ENCODE data around the gene NOL9.

The NOL9 gene

DNA sequence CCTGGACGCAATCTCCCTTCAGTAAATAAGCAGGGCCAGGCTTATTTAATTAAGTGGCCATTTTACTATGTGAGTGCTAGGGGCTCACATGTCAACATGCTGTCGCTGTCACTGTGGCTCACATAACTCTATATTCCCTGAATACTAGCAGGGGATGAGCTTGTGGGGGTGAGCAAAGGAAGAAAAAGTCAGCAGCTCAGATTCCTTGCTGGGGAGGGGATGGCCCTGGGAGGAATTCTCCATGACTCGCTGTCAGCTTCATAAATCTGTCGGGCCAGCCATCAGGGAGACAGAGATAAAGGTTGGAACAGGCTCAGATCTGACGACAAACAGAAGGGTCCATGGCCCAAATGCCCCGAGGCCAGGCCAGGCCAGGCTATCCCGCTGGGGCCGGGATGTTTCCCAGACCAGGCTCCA lies 36.9 kb downstream of the NOL9 start:
- no peak for DNase-seq

DNA sequence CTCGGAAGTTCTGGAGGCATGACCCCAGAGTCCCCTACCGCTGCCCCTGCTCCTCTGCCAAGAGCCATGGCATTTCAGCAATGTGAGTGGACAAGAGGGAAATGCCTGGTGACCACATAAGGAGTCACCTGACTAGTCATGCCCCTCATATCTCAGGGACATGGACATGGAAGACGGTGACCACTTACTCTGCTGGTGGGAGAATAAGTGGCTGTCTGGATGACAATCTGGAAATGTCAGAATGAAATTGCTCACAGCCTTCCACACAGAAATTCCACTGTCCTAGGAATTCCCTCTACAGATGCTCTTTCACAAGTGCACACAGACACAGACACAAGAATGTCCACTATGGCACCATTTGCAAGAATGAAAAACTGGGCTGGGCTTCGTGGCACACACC lies 38.5 kb downstream of the NOL9 start:
- DNase-seq = no peak

DNA sequence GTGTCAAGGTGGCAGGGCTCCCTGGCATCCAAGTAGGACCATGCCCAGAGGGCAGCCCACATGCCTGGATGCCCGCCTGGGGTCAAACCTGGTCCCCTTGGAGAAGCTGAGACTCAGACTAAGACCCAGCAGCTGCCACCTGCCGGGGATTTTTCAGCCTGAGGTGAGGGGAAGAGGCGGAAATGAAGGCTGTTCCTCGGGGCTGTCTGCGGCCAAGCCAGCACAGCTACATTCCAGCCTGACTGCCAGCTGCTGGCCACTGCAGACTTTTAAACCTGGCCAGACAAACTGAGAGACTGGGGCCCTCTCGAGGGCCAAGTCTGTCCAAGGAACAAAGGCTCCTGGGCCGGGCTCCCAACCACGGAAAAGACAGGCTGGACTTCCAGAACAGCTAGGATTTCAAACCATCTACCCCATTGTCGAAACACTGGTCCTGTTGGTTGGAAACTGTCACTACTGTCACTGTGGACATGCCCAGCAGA lies 41.0 kb downstream of the NOL9 start:
- DNase-seq = no peak

DNA sequence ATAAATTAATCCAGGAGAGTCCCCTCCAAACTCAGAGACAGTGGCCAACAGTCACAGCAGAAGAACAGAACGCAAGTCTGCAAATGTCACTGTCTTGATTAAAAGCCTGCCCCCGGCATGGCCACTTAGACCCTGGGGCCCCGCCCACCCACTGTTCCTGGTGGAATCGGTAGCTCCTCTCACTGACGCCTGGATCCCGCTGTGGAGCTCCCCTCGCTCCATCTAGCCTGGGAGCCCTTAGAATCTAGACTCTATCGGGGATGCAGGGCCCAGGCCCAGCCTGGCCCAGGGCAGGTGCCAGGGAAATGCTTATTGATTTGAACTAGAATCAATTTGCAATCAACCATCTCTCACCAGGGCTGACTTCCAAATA lies 41.4 kb downstream of the NOL9 start:
- DNase-seq = no peak

DNA sequence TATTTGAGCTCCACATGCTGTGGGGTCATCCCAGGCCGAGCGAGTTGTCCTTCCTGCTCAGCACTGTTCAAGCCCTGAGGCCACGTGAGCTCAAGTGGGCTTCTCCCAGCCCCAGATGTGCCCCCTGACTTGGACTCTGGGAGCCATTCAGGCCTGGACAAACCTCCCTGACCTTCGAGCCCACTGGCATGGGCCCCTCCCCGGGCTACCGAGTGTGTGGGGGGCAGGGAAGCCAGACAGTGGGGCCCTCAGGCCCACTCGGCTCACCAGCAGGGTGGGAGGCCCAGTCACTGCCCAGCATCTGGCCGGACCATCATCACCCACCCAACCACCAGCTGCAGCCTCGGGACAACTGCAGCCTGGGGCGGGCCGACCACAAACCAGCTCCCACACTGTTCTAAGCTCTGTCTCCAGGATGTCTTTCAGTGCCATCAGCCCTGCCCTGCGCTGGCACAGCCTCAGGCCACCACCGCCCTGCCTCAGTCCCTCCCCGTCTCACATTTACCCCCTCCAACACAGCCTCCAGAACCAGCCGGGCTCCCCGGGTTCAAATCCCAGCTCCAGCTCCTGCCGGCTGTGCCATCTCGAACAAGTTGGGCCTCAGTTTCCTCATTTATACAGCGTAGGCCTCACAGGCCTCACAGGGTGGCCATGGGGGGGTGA lies 41.9 kb downstream of the NOL9 start:
- no peak for DNase-seq

DNA sequence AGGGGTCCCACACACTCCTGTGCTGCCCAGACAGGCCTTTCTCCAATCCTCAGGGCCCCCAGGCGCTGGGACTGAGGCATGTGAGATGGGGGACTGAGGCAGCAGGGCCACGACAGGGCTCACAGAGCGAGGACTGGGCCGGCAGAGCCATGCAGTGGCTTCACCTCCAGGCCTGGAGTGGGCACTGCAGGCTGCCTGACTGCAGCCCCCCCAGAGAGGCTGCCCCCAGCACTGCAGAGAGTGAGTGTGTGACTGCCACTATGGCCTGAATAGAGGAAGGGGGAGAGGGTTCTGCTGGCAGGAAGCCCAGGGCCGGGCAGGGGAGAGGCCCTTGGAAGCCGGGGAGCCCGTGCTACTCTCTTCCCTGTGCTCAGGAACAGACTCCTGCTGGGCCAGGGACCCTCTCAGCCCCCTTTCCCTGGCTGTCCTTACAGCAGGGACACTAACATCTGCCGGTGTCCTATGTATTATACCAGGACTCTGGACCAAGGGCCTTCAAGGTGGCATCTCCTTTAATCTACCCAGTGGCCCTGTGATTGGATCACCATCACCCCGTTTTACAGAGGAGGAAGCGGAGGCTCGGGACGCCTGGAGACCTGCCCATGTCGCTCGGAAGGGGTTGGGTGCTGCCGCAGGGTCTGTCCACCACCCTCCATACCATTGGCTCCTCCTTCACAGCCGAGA lies 42.6 kb downstream of the NOL9 start:
- DNase-seq = no peak

DNA sequence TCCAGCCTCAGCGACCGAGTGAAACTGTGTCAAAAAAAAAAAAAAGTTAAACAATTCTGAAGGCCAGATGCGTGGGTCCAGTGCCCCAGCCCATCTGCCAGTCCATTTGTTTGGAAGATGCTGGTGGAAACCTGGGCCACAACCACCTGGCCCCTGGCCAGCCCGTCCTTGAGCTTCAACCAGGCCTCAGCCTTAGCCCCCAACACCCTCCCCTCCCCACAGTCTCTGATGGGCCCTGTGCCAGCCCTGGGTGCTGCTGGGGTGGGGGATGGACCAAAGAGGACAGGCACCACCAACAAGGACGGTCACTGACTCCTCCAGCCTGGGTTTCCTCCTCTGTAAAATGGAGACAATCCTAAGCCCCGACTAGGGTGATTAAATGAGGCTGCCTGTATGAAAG lies 43.3 kb downstream of the NOL9 start:
- DNase-seq = no peak

DNA sequence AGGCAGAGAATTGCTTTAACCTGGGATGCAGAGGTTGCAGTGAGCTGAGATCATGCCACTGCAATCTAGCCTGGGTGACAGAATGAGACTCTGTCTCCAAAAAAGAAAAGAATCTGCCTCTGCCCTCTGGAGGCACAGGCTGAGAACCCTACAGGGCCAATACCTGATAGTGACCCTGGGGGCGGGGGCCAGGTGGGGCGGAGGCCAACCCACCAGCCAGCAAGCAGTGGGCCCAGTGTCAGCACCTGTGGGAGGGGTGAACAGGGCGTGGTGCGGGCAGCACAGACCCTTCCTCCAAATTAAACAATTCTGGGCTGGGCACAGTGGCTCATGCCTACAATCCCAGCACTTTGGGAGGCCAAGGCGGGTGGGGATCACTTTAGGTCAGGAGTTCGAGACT lies 43.8 kb downstream of the NOL9 start:
- DNase-seq = no peak

DNA sequence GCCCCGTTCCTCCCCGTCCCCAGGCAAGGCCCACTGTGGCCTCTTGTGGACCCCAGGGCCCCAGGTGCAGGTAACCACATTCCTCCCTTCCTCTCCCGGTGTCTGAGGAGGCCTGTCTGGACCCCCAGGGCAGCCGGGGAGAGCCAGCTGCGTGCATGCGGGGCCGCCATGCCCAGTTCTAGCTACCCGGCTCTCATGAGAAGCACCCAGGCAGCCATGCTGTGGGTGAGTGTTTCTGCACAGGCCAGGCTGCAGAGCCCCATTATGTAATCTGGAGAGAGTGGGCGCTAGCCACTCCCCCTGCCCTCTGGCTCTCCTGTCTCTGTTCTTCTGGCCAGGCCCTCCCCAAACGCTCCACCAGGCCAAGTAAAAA lies 44.4 kb downstream of the NOL9 start:
- DNase-seq = no peak

DNA sequence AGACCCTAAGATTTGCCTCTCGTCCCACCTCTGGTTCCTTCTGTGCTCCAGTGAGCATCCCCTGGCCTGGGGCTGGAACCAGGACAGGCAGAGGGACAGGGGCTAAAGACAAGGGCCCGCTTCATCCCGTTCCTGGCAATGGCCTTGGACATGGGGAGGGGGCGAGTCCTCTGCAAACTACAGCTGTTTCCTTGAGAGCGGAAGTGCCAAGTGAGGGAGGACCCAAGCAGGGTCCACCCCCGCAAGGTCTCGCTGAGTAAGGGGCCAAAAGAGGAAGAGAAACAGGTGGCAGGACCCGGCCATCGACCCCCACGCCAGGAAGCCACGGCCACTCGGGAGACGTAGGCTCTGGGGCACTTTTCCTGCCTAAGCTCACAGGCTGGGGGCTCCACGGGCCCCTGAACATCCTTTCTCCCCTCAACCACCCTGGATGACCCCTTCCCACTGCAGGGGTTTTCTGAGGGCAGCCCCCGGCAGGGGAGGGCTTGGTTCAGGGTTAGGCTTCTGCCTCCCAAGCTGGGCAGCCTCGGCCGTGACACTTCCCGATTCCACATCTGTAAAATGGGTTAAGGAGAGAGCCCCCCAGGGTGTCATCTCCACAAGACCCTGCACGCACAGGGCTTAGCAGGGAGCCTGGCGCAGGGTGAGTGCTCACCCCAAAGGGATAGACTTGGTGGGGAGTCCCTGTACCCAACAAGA lies 44.9 kb downstream of the NOL9 start:
- no peak for DNase-seq

DNA sequence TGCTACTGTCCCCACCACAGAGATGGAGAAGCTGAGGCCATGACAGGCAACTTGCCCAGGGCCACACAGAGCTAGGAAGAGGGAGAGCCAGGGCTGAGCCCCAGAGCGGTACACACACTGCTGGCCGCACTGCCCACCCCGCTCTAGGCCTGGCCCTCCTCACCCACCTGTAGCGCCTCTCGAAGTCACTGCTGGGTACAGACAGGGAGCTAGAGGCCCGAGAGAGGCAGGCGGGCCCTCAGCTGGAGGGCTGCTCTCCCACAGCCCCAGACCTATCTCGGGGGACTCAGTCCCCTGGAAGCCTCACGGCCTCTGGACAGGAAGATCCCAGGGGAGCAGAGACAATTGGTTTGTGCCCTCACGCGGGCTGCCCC lies 45.5 kb downstream of the NOL9 start:
- no peak for DNase-seq

DNA sequence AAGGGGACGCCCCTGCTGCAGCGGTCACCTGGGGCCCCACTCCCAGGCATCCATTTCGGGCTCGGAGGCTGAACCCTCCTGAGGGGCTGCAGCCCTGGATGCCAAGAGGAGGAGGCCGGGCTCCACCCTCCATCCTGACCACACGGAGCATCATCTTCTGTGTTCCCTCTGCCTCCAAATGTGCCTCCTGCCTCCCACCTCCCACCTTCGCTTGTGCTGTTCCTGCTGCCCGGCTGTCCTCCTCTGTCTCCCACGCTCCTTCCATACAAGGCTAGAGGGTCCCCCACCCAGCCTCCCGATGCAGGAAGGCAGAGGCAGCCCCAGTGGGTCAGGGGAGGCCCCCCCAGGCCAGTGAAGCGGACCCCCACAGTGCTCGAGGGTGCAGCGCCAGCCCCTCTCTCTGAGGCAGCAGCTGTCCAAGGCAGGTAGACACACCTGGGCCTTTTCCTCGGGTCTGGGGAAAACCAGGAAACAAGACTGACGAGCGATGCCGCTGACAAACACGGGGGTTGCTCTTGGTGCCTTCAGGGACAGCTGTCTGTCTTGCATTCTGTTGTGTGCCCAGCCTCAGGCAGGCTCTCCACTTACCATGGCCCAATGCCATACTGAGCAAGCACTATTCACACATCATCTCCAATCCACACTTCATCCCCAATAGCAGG lies 46.0 kb downstream of the NOL9 start:
- no peak for DNase-seq

DNA sequence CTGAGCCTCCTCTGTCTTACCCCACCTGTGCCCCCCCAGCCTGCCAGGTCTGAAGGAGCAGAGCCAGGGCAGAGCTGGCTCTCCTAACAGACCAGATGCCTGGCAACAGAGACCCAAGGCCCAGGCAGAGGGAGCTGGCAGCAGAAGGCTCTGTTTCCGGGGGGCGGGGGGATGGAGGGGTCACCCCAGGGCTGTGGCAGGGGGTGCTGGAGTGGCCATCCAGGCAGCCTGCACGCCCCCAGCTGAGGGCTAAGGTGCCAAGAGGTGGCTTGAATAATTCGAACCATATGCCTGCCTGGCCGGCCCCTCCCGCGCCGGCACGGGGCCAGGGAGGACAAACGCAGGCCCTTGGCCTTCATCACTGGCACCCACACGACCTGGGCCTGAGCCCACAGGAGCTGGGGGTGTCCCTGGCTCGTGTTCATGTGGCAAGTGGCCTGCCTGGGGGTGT lies 46.8 kb downstream of the NOL9 start:
- DNase-seq = no peak

DNA sequence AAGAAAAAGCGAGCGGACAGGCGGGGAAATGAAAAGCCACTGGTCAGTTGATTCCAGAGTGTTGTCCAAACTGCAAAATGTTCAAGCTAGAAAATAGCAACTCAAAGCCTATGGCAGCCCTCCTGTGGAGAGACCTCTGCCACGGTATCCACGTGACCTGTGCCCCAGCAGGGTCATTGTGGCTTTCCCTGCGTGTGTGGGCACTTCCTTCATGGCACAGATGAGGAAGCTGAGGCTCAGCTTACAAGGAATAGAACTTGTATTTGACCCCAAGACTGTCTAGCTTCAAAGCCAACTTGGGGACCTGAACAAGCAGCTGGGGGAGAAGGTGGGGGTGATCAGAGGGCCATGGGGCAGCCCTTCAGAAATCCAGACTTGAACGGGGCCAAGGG lies 47.3 kb downstream of the NOL9 start:
- no peak for DNase-seq

DNA sequence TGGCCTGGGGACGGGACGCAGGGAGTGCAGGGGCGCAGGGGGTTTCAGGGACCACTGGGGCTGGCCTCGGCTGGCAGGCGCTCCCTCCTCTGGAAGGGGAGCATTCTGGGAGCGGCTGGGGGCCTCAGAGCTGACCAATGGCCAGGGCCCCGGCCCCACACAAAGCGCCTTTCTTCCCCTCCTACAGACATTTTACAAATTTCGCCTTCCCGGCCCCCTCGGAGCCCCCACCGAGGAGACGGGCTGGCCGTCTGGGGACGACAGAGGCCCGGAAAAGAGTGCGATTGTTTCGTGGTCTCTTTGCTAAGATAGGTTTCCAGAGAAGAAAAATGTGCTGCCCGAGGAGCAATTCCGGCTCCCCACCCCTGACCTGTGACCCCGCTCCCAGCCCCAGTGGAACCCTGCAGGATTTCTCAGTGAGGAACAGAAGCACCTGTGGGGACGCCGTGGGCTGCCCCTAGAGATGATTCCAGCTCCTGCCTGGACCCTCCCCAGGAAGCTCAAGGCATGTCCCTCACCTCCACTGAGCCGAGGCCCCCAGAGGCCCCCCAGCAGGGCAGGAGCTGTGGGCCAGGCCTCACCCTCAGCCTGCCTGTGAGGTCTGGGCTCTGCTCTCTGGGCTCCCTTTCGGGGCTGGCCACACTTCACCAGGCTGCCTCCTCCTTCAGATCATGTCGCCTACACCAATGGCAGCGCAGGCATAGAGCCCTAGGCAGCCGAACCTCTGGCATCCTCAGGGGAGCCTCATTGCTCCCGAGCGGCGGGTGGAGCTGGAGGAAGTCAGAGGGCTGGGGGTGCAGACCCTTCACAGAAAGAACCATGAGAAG lies 47.9 kb downstream of the NOL9 start:
- no peak for DNase-seq

DNA sequence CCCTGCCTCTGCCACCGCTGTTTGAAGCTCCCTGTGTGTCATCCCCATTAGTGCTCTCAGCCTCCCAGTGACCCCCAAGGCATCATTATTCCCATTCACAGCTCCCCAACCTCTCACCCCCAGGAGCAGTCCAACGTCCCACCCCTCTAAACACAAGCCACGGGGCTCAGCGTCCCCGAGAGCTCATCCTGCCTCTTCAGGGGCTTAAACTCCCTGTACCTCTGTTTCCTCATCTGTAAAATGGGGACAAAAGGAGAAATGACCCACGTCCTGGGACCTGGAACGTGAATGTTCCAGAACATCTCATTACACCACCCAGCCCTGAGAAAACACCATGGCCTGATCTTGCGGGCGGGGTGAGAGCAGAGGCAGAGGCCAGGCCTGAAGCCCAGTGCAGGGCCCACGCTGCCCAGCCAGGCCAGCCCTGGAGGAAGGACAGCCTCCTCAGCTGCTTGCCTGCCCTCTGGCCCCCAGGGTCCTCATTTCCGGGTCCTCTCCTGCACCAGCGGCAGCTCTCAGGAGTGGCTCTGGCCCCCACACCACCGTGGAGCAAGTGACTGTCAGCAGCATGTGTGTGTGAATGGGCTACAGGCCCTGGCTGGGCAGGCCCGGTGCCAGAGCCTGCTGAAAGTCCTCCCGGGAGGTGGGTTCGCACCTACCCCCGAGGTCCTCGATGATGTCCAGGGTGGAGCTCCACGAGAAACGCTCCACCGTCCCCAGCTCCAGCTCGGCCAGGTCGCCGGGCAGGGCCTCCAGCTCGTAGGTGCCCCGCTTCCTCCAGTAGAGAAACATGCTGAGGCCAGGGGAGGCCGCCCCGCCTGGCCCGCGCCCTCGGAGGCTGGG lies 48.7 kb downstream of the NOL9 start:
- DNase-seq = no peak

DNA sequence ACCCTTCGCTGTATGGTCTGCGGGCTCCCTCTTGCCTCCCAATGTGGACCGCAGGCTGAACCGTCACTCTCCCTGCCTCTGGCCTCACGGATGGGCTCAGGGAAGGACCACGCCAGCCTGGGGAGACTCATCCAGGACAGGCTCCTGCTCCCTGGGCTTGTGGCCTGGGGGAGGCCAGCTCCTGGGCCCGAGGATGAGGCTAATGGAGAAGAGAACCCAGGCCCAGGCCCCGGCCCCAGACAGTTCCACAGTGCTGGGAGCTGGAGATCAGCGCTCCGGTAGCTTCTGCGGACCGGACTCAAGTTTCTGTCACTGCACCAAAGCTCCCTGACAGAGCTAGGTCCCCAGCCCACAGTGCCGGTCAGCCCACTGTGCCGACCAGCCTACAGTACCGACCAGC lies 49.4 kb downstream of the NOL9 start:
- DNase-seq = no peak

DNA sequence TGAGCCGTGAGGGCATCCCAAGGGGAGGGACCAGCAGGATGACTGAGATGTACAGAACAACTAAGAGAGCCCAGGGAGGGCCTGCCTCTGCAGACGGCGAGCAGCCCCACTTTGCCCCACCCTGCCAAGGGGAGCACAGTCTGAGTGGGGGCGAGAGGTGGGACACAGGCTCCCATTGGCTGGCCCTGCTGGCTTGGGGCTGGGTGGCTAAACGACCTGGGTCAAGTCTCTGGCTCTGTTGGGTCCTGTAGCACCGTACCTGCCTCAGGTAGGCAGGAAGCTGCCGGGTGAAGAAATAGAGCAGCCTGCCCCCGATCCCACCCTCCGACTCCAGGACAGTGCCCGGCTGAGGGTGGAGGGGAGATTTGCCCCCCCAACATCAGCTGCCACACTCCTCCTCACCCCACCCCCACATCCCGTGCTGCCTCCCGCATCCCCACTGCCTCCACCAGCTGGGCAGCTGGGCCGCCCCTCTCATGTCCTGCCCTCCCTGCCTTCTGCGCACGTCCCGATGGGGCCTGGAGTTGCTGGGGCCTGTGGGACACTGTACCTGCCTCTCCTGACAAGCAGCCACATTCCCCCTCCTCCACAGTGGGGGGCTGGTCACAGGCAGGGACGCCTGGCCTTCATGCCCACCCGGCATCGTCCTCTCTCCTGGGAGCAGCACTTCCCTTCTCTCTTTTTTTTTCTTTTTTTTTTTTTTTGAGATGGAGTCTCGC lies 50.3 kb downstream of the NOL9 start:
- no peak for DNase-seq

DNA sequence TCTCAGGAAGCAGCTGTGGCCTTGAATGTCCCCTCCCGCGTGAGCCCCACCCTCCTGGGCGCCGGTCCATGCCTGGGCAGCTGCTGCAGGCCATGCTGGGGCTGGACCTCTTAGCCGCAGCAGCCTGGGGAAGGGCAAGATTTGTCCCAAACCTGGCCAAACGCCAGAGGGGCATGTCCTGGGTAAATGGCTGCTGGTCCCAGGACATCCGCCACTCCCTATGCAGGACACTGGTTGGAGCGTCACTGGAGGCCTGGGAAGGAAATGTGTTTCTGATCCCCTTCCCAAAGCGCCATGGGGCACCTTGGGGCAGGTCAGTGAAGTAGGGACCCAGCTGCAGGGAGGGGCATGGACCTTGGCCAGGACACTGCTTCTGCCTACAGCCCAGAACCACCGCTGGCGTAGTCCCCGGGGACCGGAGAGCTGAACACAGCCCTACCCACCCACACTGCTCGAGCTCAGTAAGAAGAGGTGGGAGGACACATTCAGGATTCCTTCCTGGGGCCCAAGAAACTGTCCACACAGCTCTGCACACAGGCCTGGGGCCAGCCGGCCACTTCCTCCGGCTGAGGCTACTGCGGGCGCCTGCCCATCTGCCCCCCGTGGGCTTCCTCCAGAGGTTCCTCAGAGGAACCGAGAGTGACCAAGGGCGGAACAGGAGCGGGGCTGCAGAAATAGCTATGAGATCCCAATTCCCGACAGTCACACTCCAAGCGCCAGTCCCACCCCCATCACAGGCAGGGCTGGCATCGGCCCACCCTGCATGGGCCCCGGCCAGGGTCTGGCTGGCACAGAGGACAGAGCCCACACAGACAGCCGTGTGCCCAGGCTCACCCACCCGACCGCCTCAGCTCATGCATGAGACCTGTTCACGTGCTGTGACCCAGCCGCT lies 52.1 kb downstream of the NOL9 start:
- no peak for DNase-seq

DNA sequence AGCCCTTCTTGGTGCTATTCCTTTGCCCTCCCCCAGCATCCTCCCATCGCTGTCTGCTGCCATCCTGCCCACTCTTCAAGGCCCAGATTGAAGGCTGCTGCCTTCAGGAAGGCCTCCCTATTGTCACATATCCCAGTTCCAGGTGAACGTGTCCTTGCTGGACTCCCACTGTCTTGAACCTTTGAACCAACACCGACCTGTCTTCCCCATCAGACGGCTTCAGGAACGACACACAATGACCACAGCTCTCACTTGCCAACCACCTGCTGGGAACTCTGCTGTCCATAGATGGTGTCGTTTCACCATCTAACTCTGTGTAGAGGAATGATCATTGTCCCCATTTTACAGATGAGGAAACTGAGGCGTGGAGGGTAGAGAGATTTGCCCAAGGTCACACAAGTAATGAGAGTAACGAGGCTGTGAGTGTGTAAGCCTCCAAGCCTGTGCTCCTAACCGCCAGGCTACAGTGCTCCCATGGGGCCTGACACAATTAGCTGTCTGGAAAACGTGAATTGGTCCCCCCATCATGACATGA lies 53.0 kb downstream of the NOL9 start:
- DNase-seq = no peak
